Nephron progenitor cell (in vitro differentiated cells): ENCODE data around the gene HLCS.

ENCODE experiments used
- DNase-seq: peaks from one replicate; pipeline ENCODE4 v3.0.0; 2021
- H3K27ac Mint-ChIP-seq: 2 replicates; pipeline ENCODE4 v1.8.0; 2021; ENCODE audit warnings: mild to moderate bottlenecking, moderate library complexity, mixed read lengths
- H3K27me3 Mint-ChIP-seq: 2 replicates; pipeline ENCODE4 v1.8.0; 2021; ENCODE audit warnings: mild to moderate bottlenecking, low read depth, mixed read lengths; ENCODE audit not compliant: poor library complexity
- H3K36me3 Mint-ChIP-seq: 2 replicates; pipeline ENCODE4 v1.8.0; 2021; ENCODE audit warnings: low read depth, mixed read lengths
- H3K4me1 Mint-ChIP-seq: 2 replicates; pipeline ENCODE4 v1.8.0; 2021; ENCODE audit warnings: mixed read lengths
- H3K4me3 Mint-ChIP-seq: 2 replicates; pipeline ENCODE4 v1.8.0; 2021; ENCODE audit warnings: mild to moderate bottlenecking, moderate library complexity, mixed read lengths
- H3K9me3 Mint-ChIP-seq: 2 replicates; pipeline ENCODE4 v1.8.0; 2021; ENCODE audit warnings: mild to moderate bottlenecking, moderate library complexity, mixed read lengths
- TF ChIP-seq, protein P1 (sequence below): fragments of 200-600 bp; sonication (generic); IDR thresholded peaks from 2 replicates; pipeline ENCODE4 v1.5.0; 2021; ENCODE audit warnings: antibody characterized with exemption

The HLCS gene

DNA sequence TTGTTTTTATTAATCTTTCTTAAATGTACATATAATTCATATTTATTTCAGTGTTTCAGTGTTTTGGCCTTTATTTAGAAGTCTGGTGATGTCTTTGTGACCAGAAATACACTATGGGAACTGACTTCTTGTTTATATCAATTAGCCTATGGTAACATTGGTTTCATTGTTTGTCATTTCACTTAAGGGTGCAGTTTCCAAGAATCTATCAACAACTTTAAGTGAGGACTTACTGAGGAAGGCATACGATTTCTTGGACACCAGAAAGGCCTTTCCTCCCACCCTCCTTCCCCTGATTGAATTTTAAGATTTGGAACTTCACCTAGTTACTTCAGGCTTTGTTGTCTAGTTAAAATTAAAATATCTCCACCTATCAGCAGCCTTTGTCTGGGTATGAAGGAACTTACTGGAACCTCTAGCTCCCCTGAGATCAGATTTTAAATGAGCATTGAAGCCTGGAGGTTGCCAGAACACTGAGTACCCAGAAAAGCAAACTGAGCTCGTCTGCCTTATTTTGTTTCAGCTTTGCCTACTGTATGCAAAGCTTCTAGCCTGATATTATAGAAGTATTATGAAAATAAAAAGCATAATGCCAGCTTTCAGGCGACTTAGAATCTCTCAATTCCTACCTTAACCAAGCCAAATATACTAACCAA is 34.2 kb downstream of the HLCS start:
- TF ChIP-seq, protein P1, sequence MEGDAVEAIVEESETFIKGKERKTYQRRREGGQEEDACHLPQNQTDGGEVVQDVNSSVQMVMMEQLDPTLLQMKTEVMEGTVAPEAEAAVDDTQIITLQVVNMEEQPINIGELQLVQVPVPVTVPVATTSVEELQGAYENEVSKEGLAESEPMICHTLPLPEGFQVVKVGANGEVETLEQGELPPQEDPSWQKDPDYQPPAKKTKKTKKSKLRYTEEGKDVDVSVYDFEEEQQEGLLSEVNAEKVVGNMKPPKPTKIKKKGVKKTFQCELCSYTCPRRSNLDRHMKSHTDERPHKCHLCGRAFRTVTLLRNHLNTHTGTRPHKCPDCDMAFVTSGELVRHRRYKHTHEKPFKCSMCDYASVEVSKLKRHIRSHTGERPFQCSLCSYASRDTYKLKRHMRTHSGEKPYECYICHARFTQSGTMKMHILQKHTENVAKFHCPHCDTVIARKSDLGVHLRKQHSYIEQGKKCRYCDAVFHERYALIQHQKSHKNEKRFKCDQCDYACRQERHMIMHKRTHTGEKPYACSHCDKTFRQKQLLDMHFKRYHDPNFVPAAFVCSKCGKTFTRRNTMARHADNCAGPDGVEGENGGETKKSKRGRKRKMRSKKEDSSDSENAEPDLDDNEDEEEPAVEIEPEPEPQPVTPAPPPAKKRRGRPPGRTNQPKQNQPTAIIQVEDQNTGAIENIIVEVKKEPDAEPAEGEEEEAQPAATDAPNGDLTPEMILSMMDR: no peak
- no peaks in the 10 kb centered on the region for H3K27me3 Mint-ChIP-seq
- peaks cover 22% of the 10 kb centered on the region for H3K36me3 Mint-ChIP-seq
- H3K9me3 Mint-ChIP-seq: no peaks in the 10 kb centered on the region
- H3K4me1 Mint-ChIP-seq: peaks cover 2% of the 10 kb centered on the region
- H3K27ac Mint-ChIP-seq: no peak overlapping the region
- DNase-seq: no peak
- no peak overlapping the region for H3K4me3 Mint-ChIP-seq

DNA sequence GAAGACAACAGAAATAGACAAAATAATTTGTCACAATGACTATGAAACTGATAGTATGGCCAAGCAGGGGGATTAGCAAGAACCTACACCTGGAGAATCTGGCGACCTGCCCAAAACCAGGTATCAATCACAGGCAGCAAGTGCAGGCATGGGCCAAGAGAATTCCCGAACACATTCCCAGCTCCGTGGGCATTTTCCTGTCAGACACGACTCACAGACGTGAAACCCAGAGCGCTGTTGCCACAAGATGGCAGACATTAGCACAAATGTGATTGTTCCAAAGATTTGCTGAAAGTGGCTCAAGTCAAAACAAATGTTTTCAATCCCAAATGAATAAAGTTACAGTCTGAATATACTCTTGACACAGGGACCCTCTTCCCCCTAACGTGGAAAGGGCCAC is 36.8 kb downstream of the HLCS start:
- no peak for DNase-seq
- TF ChIP-seq, protein P1: no peak
- Mint-ChIP-seq H3K27me3 (no peaks in the 10 kb centered on the region), H3K36me3 (peaks cover 10% of the 10 kb centered on the region), H3K4me3 (no peak overlapping the region), H3K27ac (no peak overlapping the region), H3K9me3 (no peaks in the 10 kb centered on the region), H3K4me1 (peaks cover 6% of the 10 kb centered on the region)

DNA sequence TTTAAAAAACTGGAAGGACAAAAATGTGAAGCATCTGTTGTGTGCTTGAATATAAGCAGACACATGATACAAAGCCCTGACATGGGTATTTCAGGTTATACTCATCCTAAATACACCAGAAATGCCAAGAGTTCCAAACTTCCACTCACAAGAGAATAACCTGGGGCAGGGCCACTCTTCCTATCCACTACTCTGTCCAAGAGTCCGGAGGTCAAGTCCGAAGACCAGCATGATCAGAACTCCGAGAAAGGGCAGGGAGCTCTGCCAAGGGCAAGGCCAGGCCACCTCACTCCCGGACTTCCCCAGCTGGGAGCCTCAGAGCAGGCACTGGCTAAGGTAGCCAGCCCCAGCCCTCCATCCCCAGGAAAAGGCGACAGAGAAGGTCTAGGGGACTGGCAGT is 37.5 kb downstream of the HLCS start:
- H3K27ac Mint-ChIP-seq: no peak overlapping the region
- H3K36me3 Mint-ChIP-seq: peaks cover 10% of the 10 kb centered on the region
- H3K4me1 Mint-ChIP-seq: peaks cover 6% of the 10 kb centered on the region
- DNase-seq: no peak
- no peaks in the 10 kb centered on the region for H3K9me3 Mint-ChIP-seq
- TF ChIP-seq, protein P1: no peak
- H3K4me3 Mint-ChIP-seq: no peak overlapping the region
- H3K27me3 Mint-ChIP-seq: no peaks in the 10 kb centered on the region

DNA sequence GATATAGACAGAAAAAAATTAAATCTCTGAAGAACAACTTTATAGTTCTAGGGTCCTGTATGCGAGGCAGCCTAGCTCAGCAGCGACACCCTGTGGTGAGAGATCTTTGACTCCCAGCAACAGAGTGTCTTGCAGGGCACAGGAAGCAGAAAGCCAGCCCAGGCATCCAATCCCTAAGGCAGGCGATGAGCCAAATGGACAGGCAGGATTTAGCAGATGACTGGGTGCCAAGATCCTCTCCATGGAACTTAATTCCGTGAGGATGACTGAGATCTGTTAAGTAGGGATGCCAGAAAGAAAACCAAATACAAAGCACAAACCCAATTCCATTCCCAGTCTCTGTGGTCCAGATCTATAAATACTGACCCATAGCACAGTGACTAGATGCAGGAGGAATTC is 38.8 kb downstream of the HLCS start:
- Mint-ChIP-seq H3K27me3 (no peaks in the 10 kb centered on the region), H3K27ac (no peak overlapping the region), H3K36me3 (peaks cover 5% of the 10 kb centered on the region), H3K4me3 (no peak overlapping the region), H3K9me3 (no peaks in the 10 kb centered on the region), H3K4me1 (peaks cover 16% of the 10 kb centered on the region)
- TF ChIP-seq, protein P1: peak; percentile 96
- DNase-seq: peak; percentile 90

DNA sequence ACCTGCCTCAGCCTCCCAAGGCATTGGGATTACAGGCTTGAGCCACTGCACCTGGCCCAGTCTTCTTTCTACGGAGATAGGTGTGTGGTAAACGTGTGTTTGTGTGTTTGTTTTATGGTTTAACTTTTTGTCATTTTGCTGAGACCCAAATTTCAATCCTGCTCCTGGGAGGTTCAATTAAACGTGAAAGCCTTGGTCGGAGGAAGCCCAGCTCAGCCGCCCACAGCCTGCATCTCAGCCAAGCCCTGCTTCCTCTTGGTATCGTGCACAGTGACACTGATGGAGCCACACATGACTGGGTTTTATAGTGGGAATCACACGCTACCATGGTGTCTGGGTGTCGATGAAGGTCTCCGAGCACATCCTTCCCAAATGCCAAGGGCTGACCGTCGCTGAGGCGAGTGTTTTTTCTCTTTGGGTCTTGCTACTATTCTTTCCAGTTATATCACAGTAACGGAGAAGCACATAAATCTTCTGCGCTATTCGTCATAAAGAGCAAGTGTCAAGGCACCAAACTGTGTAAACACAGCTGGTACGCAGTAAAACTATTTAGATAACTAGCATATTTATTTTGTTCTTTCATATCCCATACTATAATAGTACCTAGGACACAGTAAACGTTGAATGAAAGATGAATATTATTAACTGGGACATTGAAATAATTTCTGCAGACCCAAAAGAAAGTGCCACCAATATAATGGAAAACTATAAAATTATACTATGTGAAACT is 39.3 kb downstream of the HLCS start:
- DNase-seq: no peak
- Mint-ChIP-seq H3K36me3 (peaks cover 5% of the 10 kb centered on the region), H3K4me1 (peaks cover 16% of the 10 kb centered on the region), H3K27me3 (no peaks in the 10 kb centered on the region), H3K9me3 (no peaks in the 10 kb centered on the region), H3K27ac (no peak overlapping the region), H3K4me3 (no peak overlapping the region)
- TF ChIP-seq, protein P1: no peak

DNA sequence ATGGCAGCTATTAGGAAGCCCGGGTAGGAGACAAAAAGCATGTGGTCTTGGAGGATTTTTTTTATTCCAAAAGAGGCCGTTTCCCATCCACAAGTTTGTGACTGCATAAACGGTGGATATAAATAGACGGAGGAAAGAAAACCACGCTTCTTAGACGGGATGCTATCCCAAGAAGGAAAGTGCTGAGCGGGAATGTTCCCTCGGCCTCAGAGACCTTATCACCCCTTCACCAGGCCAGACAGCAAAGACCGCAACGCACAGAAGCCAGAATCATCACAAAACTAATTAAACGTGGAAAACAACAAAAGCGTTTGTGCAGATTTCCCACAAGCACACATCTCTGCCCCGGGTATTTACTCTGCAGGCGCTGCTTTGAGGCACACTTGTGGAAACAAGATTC is 43.2 kb downstream of the HLCS start:
- H3K27ac Mint-ChIP-seq: no peak overlapping the region
- no peak overlapping the region for H3K4me3 Mint-ChIP-seq
- H3K36me3 Mint-ChIP-seq: no peaks in the 10 kb centered on the region
- TF ChIP-seq, protein P1: no peak
- H3K4me1 Mint-ChIP-seq: peaks cover 18% of the 10 kb centered on the region
- no peaks in the 10 kb centered on the region for H3K9me3 Mint-ChIP-seq
- H3K27me3 Mint-ChIP-seq: no peaks in the 10 kb centered on the region
- no peak for DNase-seq
